Neural cell (in vitro differentiated cells): ENCODE data around the gene GALNT16.

ENCODE experiments used
- CTCF ChIP-seq: fragments of 450-650 bp; IDR thresholded peaks from 2 replicates; pipeline ENCODE4 v1.5.1; 2014; ENCODE audit warnings: antibody characterized with exemption, mild to moderate bottlenecking, moderate library complexity; ENCODE audit not compliant: poor library complexity, severe bottlenecking
- POLR2AphosphoS5 ChIP-seq: IDR thresholded peaks from 2 replicates; pipeline ENCODE4 v1.6.1; 2012
- SMC3 ChIP-seq: fragments of 450-650 bp; conservative IDR thresholded peaks from 2 replicates; pipeline ENCODE4 v1.6.1; 2014; ENCODE audit warnings: antibody characterized with exemption, mild to moderate bottlenecking, moderate library complexity; ENCODE audit not compliant: poor library complexity

GRCh38 chr14:69373104-69373503 lies 113.1 kb downstream of the GALNT16 start:
- TF ChIP-seq POLR2AphosphoS5 = peak; percentile 11
- no peak for TF ChIP-seq SMC3
- TF ChIP-seq CTCF = no peak
